ENCODE results near the gene SORL1. TPM values are rescaled to one million over a fixed set of nuclear protein-coding genes. Genes with fewer than 3 reads are reported as not detected.

SORL1 gene
- total and polyA plus RNA-seq, 2 donors from 2014 or later = 15.2 to 74.2 TPM

DNA sequence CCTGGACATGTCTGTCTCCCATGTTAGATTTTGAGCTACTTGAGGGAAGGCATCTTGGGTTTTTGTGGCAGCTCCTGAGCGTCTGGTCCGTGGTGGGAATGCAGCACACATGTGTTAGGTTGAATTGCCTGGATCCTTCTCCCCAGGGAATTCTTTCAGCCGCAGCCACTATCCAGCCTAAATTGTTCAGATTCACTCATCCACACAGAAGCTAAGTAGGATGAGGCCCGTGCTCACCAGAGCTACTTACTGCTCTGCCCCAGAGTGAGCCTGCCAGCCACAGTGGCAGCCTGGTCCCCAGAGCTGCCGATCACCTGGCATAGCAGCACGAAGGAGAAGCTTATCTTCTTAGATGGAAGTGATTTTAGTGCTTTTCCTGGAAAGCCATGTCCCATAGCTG lies 35.1 kb downstream of the SORL1 start:
- Histone ChIP-seq H3K27ac (ENCODE audit: low read depth in 2 of 2, low read length in 2 of 2) (no peak overlapping the region), H3K27me3 (ENCODE audit: control insufficient read depth, insufficient read depth, low read length) (no peaks in the 10 kb centered on the region), H3K4me3 (ENCODE audit: low read length in 3 of 3) (no peak overlapping the region), H3K9ac (ENCODE audit: low read length in 3 of 3) (peak overlapping the region in 1 of 3 donors; percentile 55), H3K4me1 (ENCODE audit: control insufficient read depth in 2 of 3, insufficient read depth in 2 of 3, low read depth in 1 of 3, low read length in 3 of 3) (peaks cover 0 to 12% (median 0%) of the 10 kb centered on the region in 3 donors), H3K36me3 (ENCODE audit: control insufficient read depth in 2 of 3, insufficient read depth in 3 of 3, low read length in 3 of 3) (peaks cover 0 to 16% (median 0%) of the 10 kb centered on the region in 3 donors), H3K9me3 (ENCODE audit: control insufficient read depth in 2 of 3, insufficient read depth in 1 of 3, low read length in 3 of 3) (no peaks in the 10 kb centered on the region)
- no peak for TF ChIP-seq CTCF (IDR thresholded peaks at IDR 0.05; ENCODE audit: borderline replicate concordance, extremely low read depth, insufficient read depth)
- peak in 1 of 5 donors; percentile 10 for DNase-seq
- no peak for FAIRE-seq
- intact Hi-C loops (cut with DNase I) = no loop called here

DNA sequence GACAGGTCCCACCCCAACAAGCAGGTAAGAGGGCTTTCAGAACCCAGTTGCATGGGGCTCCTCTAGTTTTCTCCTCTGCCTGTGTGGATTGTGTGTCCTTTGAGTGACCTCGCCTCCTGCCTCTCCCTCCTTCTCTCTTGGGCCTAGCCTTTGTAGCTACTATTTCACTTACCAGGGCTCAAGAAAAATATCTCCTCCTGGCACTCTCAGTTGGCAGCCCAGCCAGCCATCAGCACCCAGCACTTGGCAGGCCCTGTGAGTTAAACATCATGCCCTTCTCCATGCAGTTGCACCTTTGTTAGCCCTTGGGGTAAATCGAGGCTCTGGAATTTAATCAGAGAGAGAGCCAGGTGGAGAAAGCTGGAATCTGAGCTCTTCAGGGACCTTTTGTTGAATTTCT lies 36.1 kb downstream of the SORL1 start:
- Histone ChIP-seq H3K27ac (ENCODE audit: low read depth in 2 of 2, low read length in 2 of 2) (peak overlapping the region in 1 of 2 donors; percentile 32), H3K27me3 (ENCODE audit: control insufficient read depth, insufficient read depth, low read length) (no peaks in the 10 kb centered on the region), H3K4me3 (ENCODE audit: low read length in 3 of 3) (no peak overlapping the region), H3K4me1 (ENCODE audit: control insufficient read depth in 2 of 3, insufficient read depth in 2 of 3, low read depth in 1 of 3, low read length in 3 of 3) (peaks cover 0 to 8% (median 0%) of the 10 kb centered on the region in 3 donors), H3K9me3 (ENCODE audit: control insufficient read depth in 2 of 3, insufficient read depth in 1 of 3, low read length in 3 of 3) (no peaks in the 10 kb centered on the region), H3K9ac (ENCODE audit: low read length in 3 of 3) (peak overlapping the region in 1 of 3 donors; percentile 15), H3K36me3 (ENCODE audit: control insufficient read depth in 2 of 3, insufficient read depth in 3 of 3, low read length in 3 of 3) (peaks cover 0 to 16% (median 0%) of the 10 kb centered on the region in 3 donors)
- intact Hi-C loops (cut with DNase I) = no loop called here
- FAIRE-seq = no peak
- DNase-seq = peak in 1 of 5 donors; percentile 24
- TF ChIP-seq CTCF (IDR thresholded peaks at IDR 0.05; ENCODE audit: borderline replicate concordance, extremely low read depth, insufficient read depth) = no peak

- Histone ChIP-seq H3K36me3 (ENCODE audit: control insufficient read depth in 2 of 3, insufficient read depth in 3 of 3, low read length in 3 of 3) (peaks cover 0 to 16% (median 0%) of the 10 kb centered on the region in 3 donors), H3K4me3 (ENCODE audit: low read length in 3 of 3) (no peak overlapping the region), H3K9me3 (ENCODE audit: control insufficient read depth in 2 of 3, insufficient read depth in 1 of 3, low read length in 3 of 3) (no peaks in the 10 kb centered on the region), H3K9ac (ENCODE audit: low read length in 3 of 3) (peak overlapping the region in 1 of 3 donors; percentile 15), H3K27me3 (ENCODE audit: control insufficient read depth, insufficient read depth, low read length) (no peaks in the 10 kb centered on the region), H3K27ac (ENCODE audit: low read depth in 2 of 2, low read length in 2 of 2) (no peak overlapping the region), H3K4me1 (ENCODE audit: control insufficient read depth in 2 of 3, insufficient read depth in 2 of 3, low read depth in 1 of 3, low read length in 3 of 3) (peaks cover 0 to 8% (median 0%) of the 10 kb centered on the region in 3 donors)
- no peak for FAIRE-seq
- peak in 1 of 5 donors; percentile 16 for DNase-seq
- TF ChIP-seq CTCF (IDR thresholded peaks at IDR 0.05; ENCODE audit: borderline replicate concordance, extremely low read depth, insufficient read depth) = no peak
- intact Hi-C loops (cut with DNase I) = no loop called here
Measured at GRCh38 chr11:121488641-121489040, 36.5 kb downstream of the SORL1 start.

DNA sequence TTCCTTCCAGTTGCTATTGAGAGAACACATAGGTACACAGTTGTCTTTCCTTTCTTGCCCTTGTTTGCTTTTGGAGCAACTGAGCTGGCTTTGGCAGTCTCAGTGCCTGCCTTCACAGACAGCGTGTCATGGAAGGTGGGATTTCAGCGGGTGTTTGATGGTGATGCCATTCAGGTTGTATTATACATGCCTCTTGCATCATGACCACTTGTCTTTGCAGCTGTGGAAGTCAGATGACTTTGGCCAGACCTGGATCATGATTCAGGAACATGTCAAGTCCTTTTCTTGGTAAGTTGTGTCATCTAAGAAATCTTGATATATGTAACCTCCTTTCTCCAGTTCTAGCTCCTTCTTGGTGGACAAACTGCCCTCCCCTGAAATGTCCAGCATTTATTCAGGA lies 37.7 kb downstream of the SORL1 start:
- no peak for FAIRE-seq

More for the DNA sequence above, 37.7 kb downstream of the SORL1 start:
- no peak for TF ChIP-seq CTCF (IDR thresholded peaks at IDR 0.05; ENCODE audit: borderline replicate concordance, extremely low read depth, insufficient read depth)
- H3K27ac ChIP-seq (ENCODE audit: low read depth in 2 of 2, low read length in 2 of 2) = no peak overlapping the region
- no peaks in the 10 kb centered on the region for H3K9me3 ChIP-seq (ENCODE audit: control insufficient read depth in 2 of 3, insufficient read depth in 1 of 3, low read length in 3 of 3)
- no peak overlapping the region for H3K9ac ChIP-seq (ENCODE audit: low read length in 3 of 3)
- no peak overlapping the region for H3K4me3 ChIP-seq (ENCODE audit: low read length in 3 of 3)
- peaks cover 0 to 8% (median 0%) of the 10 kb centered on the region in 3 donors for H3K4me1 ChIP-seq (ENCODE audit: control insufficient read depth in 2 of 3, insufficient read depth in 2 of 3, low read depth in 1 of 3, low read length in 3 of 3)
- no peaks in the 10 kb centered on the region for H3K27me3 ChIP-seq (ENCODE audit: control insufficient read depth, insufficient read depth, low read length)
- no peak for DNase-seq
- H3K36me3 ChIP-seq (ENCODE audit: control insufficient read depth in 2 of 3, insufficient read depth in 3 of 3, low read length in 3 of 3) = peaks cover 0 to 16% (median 0%) of the 10 kb centered on the region in 3 donors
- intact Hi-C loops (cut with DNase I) = no loop called here
